NCI-H2196 (cell line): ENCODE data around the gene SRGAP2C.
"Not testable (repeated sequence)": the region's sequence is repeated elsewhere in the genome, so short reads cannot be mapped to it uniquely, and the experiment has no call there.

Source experiments
- DNase-seq: peaks from one replicate; lab custom pipeline; 2025; ENCODE audit not compliant: unreplicated experiment; lab: John Stamatoyannopoulos, UW

The SRGAP2C gene

GRCh38 chr1:121324726-121325125 is 140.0 kb downstream of the SRGAP2C start:
- DNase-seq = not testable (repeated sequence)

- DNase-seq = not testable (repeated sequence)
Measured at GRCh38 chr1:121332141-121332540, 147.4 kb downstream of the SRGAP2C start.

- DNase-seq = not testable (repeated sequence)
Measured at GRCh38 chr1:121332599-121333562, 148.1 kb downstream of the SRGAP2C start.

GRCh38 chr1:121337958-121338357 is 153.2 kb downstream of the SRGAP2C start:
- DNase-seq = not testable (repeated sequence)

- DNase-seq = not testable (repeated sequence)
Measured at GRCh38 chr1:121339611-121340010, 154.8 kb downstream of the SRGAP2C start.

GRCh38 chr1:121343311-121343906 is 158.6 kb downstream of the SRGAP2C start:
- not testable (repeated sequence) for DNase-seq

GRCh38 chr1:121344355-121344754 is 159.6 kb downstream of the SRGAP2C start:
- DNase-seq = not testable (repeated sequence)

- DNase-seq = not testable (repeated sequence)
Measured at GRCh38 chr1:121346654-121347053, 161.9 kb downstream of the SRGAP2C start.

GRCh38 chr1:121347476-121347875 is 162.7 kb downstream of the SRGAP2C start:
- not testable (repeated sequence) for DNase-seq

GRCh38 chr1:121348115-121348514 is 163.3 kb downstream of the SRGAP2C start:
- DNase-seq = not testable (repeated sequence)

GRCh38 chr1:121349332-121349967 is 164.7 kb downstream of the SRGAP2C start:
- DNase-seq = not testable (repeated sequence)

- DNase-seq = not testable (repeated sequence)
Measured at GRCh38 chr1:121355711-121356420, 171.1 kb downstream of the SRGAP2C start.

GRCh38 chr1:121356819-121357218 is 172.0 kb downstream of the SRGAP2C start:
- not testable (repeated sequence) for DNase-seq

GRCh38 chr1:121360531-121360930 is 175.8 kb downstream of the SRGAP2C start:
- not testable (repeated sequence) for DNase-seq

- not testable (repeated sequence) for DNase-seq
Measured at GRCh38 chr1:121361451-121362233, 176.9 kb downstream of the SRGAP2C start.

GRCh38 chr1:121362234-121362883 is 177.6 kb downstream of the SRGAP2C start:
- DNase-seq = not testable (repeated sequence)

GRCh38 chr1:121365316-121365715 is 180.5 kb downstream of the SRGAP2C start:
- not testable (repeated sequence) for DNase-seq

- not testable (repeated sequence) for DNase-seq
Measured at GRCh38 chr1:121365723-121366122, 180.9 kb downstream of the SRGAP2C start.

GRCh38 chr1:121366171-121366570 is 181.4 kb downstream of the SRGAP2C start:
- DNase-seq = not testable (repeated sequence)
